HG03066 (cell line): ENCODE data around the gene RRBP1.

Experiments used
- ATAC-seq: cut with Tn5 transposase; IDR thresholded peaks from one replicate; pipeline ENCODE4 v1.9.1; 2021; ENCODE audit warnings: low read depth; ENCODE audit not compliant: unreplicated experiment

Gene RRBP1

GRCh38 chr20:17612287-17612991 lies 69.6 kb downstream of the RRBP1 start:
- no peak for ATAC-seq

GRCh38 chr20:17611540-17612286 lies 70.3 kb downstream of the RRBP1 start:
- ATAC-seq: no peak

- ATAC-seq: no peak
These were observed 70.8 kb downstream of the RRBP1 start for GRCh38 chr20:17611290-17611539.

DNA sequence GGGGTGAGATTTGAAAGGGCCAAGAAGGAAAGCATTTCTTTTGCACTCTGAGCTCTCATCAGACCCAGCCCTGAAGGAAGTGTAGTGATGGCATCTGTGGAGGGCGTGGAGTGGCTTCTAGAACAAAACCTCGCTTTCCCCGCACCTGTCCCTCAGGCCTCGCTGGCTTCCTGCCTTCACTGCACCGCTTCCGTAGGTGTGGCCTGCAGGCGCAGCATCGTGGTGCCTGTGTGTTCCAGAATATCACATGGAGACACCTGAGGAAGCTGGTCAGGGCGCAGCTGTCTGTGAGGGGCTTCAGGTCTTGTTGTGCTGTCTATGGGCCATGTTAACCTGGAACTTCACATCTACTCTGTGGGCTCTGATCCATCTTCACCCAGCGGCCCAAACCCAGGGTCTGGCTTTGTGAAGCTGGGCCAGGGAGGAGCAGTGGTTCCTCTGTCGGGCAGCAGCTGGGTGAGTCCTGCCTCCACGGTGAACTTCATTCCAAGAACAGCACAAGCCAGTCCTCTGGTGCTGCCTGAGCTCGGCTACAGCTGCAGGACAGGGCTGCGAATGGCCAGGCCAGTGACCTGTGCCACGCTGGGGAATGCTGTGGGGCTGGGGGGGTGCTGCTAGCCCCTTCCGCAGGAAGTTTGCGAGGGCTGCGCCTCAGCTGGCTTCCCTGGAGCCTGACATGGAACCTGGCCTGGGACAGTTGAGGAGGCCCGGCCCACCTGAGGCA lies 71.3 kb downstream of the RRBP1 start:
- no peak for ATAC-seq

DNA sequence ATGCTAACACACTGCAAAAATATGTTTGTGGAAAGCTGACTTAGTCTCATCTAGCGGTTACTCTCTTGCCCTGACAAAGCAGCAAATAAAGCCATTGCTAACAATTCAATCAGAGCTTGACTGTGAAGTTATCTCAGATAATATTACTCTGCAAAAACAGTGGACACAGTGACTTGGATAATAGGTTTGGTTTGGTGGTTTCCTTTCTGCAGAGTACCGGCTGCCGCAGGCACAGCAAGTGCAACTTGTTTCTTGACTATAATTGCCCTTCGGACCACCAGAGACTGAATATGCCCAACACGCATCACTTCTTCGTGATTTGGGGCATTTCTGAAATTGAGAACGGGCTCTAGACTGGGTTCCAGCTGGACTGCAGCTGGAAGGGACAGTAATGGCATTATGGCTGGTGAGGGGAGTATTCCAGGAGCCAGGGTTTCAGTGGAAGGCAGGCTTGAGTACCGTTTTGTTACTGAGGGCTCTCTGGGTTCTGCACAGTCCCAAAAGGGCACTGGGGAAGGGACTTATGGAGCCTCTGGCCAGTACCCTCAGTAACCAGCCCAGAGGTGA lies 72.1 kb downstream of the RRBP1 start:
- no peak for ATAC-seq

DNA sequence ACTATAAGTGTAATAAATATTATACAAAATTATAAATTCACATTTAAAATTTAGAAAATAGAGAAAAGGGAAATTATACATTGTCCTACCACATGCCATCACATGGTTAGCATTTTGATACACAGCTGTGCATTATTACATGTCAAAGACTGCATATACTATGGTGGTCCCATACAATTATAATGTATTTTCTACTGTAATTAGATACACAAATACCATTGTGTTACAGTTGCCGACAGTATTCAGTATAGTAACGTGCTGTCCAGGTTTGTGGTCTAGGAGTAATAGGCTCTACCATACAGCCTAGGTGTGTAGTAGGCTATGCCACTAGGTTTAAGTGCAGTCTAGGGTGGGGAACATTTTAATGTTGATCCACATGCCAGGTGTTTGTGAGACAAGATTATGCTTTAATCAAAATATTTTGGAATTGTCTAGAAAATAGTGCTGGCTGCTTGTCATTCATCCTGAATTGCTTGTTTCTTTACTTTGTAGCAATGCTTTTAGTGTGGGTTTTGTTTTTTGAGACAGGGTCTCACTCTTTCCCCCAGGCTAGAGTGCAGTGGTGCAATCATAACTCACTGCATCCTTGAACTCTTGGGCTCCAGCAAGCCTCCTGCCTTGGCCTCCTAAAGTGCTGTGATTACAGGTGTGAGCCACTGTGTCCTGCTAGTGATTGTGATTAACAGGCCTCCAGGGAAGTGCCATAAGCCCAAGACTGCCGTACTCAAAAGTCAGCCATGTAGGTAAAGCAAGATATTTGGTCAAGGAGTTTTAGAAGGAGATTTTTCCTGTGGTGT lies 73.1 kb downstream of the RRBP1 start:
- ATAC-seq: no peak

GRCh38 chr20:17606001-17606400 lies 76.0 kb downstream of the RRBP1 start:
- ATAC-seq: no peak

GRCh38 chr20:17605131-17605660 lies 76.8 kb downstream of the RRBP1 start:
- ATAC-seq: no peak

DNA sequence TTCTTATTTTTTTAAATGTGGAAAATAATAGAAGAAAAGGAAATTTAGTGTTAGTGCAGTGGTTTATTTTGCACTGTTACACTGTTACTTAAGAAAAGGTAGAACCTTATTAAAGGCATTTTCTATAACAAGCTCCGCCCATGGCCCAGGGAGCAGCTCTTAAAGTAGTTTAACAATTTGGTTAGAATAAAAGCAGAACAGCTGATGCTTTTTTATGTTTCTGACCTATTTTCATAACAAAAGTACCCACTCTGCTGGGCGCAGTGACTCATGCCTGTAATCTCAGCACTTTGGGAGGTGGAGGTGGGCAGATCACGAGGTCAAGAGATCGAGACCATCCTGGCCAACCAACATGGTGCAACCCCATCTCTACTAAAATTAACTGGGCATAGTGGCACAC lies 79.5 kb downstream of the RRBP1 start:
- no peak for ATAC-seq

DNA sequence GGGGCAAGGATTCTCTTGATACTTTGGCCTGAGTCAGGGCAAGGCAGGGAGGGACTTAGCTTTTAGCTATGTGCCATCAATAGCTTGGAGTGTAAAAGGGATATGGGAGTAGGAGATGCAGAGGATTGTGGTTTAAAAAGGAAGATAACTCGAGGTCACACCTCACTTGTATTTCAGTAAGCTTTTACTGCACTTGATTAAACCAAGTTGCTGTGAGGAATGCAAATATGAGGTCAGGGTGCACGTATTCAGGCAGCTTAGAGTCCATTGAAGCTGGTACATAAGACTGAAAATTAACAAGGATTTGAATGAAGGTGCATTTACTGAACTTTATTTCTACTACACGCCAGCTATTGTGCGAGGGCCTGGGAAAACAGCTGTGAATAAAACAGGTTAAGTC lies 80.1 kb downstream of the RRBP1 start:
- no peak for ATAC-seq

- no peak for ATAC-seq
These were observed 84.0 kb downstream of the RRBP1 start for GRCh38 chr20:17598013-17598550.

DNA sequence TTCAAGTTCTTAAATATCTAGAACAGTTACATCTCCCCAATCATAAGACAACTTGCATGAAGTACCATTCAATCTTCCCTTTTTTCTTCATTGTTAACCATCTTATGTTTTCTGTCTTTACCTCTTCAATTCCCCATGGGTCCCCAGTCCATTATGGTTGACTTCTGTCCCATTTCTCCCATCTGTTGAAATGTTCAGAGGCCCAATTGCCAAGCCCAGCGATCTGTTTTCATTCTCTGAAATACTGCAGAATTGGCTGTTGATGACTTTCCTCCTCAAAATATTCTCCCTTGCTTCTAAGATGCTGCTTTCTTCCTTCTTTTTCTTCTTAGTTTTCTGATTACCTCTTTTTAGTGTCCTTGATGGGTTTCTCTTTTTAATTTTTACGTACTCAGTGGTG lies 86.2 kb downstream of the RRBP1 start:
- no peak for ATAC-seq

DNA sequence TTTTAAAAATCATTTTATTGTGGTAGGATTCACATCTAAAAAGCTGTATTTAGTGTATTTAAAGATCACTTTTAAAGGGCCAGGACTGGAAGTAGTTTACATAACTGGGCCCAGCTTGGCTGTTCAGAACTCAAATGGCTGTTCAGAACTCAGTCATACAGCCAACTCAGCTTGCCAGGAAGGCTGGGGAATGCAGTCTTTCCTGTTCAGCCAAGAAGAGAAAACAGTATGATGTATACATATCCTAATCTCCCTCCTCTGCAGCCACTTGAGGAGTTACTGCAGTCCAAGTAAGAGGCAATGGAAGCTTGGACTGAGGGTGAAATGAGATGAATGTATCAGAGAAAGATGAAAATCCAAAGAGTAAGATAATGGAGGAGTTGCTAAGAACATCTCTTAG lies 87.6 kb downstream of the RRBP1 start:
- ATAC-seq: no peak

DNA sequence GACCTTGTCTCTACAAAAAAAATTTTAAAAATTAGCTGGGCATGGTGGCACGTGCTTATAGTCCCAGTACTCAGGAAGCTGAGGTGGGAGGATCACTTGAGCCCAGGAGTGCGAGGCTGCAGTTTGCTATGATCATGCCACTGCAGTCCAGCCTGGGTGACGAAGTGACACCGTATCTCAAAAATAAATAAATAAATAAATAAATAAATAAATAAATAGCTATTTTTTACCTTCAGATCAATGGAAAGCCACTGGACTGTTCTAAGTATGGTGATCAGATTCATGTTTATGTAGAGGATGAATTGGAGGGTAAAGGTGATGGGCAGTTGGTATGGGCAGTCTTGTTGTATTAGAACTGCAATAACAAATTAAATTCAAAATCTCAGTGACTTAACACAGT lies 88.1 kb downstream of the RRBP1 start:
- ATAC-seq: no peak

DNA sequence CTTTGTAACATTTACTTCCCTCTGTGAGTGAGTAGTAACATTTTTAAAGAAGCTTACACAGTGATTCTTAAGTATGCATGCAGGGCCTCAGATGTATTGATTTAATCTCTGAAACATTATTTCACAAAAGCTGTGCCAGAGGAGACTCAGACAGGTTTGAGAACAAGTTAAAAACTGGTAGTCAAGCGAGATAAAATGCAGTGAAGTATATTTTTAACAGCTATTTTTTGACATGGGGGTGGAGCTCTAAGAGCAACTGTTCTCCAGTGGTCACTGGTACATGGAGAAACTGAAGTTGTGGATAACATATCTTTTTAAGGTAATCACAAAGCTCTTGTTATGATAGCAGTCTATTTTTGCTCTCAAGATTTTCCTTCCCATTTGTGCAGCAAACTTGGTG lies 91.8 kb downstream of the RRBP1 start:
- ATAC-seq: no peak

DNA sequence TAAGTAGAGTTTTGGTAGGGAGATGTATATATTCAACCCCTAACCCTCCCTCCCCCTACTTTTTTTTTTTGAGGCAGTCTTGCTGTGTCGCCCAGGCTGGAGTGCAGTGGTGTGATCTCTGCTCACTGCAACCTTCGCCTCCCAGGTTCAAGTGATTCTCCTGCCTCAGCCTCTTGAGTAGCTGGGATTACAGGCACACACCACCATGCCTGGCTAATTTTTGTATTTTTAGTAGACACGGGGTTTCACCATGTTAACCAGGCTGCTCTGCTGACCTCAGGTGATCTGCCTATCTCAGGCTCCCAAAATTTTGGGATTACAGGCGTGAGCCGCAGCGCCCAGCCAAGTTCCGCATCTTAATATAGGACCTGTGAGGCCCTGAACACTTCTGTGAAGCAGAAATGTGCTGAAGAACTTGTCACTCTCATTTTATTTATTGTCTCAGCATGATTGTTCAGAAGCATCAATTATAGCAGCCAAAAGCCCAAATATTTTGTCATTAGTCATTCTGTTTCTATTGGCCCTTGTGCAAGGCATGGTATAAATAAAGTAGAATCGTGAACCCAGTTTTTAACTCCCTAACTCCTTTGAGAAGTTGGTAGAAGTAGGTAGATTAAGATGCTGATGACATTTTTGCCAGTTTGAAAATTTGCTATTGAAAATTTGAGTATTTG lies 92.7 kb downstream of the RRBP1 start:
- ATAC-seq: no peak

- no peak for ATAC-seq
These were observed 94.2 kb downstream of the RRBP1 start for GRCh38 chr20:17587824-17588223.

- no peak for ATAC-seq
These were observed 94.9 kb downstream of the RRBP1 start for GRCh38 chr20:17587148-17587547.

DNA sequence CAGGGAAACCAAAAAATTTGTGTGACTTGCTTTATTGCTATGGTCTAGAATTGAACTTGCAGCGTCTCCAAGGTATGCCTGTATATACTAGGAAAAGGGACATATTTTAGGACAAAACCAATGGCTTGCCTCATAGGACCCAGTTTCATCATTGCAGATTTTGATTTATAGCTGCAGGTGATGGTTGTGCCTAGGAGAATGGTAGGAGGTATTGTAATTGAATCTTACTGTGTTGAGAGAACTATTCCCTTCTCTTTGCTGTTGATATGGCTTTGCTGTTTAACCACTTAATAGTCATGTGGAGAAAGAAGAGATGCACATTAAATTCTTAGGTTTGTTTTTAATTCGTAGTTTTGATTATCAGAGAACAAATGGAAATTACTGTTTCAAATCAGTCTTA lies 95.8 kb downstream of the RRBP1 start:
- ATAC-seq: no peak

DNA sequence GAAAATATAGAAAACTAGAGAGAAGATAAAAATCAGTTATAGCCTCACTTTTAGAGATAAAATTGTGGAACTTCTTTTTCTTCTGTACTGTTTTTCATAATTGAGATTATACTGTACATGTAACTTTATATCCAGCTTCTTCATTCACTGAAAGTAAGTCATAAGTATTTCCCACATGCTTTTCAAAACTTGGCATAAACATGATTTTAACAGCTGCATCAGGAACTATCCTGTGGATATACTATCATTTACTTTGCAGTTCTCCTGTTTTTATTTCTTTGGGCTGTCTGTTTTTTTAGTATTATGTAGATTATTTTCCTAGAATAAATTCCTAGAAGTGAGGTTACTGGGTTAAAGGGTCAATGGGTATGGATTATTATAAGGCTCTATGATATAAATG lies 97.4 kb downstream of the RRBP1 start:
- no peak for ATAC-seq
